PFSK-1 (cell line): Measurements from ENCODE around the gene XIRP2.

Experiments
- FOXP2 ChIP-seq: optimal IDR thresholded peaks from 2 replicates; pipeline ENCODE3; 2011; ENCODE audit warnings: borderline replicate concordance, control low read depth, inconsistent platforms; ENCODE audit not compliant: insufficient read depth; ENCODE audit errors: extremely low read length, extremely low read depth
- POLR2AphosphoS5 ChIP-seq: IDR thresholded peaks from 2 replicates; pipeline ENCODE4 v1.6.1; 2012; ENCODE audit warnings: low read depth, mild to moderate bottlenecking, control low read depth, low read length, moderate library complexity
- SIN3A ChIP-seq: IDR thresholded peaks from 2 replicates; pipeline ENCODE4 v1.6.1; 2012; ENCODE audit warnings: mild to moderate bottlenecking, low read length, moderate library complexity, borderline replicate concordance; ENCODE audit not compliant: insufficient read depth
- TAF1 ChIP-seq: IDR thresholded peaks from 2 replicates; pipeline ENCODE4 v1.6.1; 2012; ENCODE audit warnings: low read length, control low read depth, borderline replicate concordance; ENCODE audit not compliant: insufficient read depth
- TF ChIP-seq, protein P1 (sequence below), 2 experiments: IDR thresholded peaks; 2 replicates each; pipeline versions ENCODE4 v1.6.1 to v1.8.0; 2011 to 2012; ENCODE audit warnings: low read depth in 2 of 2, low read length in 2 of 2, control low read depth in 1 of 2, inconsistent platforms in 1 of 2, mild to moderate bottlenecking in 1 of 2, moderate library complexity in 1 of 2; ENCODE audit not compliant: insufficient read depth in 1 of 2

XIRP2 gene

GRCh38 chr2:167104691-167105090 is 216.4 kb downstream of the XIRP2 start:
- TF ChIP-seq, protein P1, sequence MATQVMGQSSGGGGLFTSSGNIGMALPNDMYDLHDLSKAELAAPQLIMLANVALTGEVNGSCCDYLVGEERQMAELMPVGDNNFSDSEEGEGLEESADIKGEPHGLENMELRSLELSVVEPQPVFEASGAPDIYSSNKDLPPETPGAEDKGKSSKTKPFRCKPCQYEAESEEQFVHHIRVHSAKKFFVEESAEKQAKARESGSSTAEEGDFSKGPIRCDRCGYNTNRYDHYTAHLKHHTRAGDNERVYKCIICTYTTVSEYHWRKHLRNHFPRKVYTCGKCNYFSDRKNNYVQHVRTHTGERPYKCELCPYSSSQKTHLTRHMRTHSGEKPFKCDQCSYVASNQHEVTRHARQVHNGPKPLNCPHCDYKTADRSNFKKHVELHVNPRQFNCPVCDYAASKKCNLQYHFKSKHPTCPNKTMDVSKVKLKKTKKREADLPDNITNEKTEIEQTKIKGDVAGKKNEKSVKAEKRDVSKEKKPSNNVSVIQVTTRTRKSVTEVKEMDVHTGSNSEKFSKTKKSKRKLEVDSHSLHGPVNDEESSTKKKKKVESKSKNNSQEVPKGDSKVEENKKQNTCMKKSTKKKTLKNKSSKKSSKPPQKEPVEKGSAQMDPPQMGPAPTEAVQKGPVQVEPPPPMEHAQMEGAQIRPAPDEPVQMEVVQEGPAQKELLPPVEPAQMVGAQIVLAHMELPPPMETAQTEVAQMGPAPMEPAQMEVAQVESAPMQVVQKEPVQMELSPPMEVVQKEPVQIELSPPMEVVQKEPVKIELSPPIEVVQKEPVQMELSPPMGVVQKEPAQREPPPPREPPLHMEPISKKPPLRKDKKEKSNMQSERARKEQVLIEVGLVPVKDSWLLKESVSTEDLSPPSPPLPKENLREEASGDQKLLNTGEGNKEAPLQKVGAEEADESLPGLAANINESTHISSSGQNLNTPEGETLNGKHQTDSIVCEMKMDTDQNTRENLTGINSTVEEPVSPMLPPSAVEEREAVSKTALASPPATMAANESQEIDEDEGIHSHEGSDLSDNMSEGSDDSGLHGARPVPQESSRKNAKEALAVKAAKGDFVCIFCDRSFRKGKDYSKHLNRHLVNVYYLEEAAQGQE (IDR thresholded peaks at IDR 0.05; ENCODE audit: insufficient read depth in 1 of 2, low read depth in 2 of 2, low read length in 2 of 2): no peak
- TF ChIP-seq TAF1: no peak
- TF ChIP-seq FOXP2: no peak
- no peak for TF ChIP-seq SIN3A
- TF ChIP-seq POLR2AphosphoS5: no peak

DNA sequence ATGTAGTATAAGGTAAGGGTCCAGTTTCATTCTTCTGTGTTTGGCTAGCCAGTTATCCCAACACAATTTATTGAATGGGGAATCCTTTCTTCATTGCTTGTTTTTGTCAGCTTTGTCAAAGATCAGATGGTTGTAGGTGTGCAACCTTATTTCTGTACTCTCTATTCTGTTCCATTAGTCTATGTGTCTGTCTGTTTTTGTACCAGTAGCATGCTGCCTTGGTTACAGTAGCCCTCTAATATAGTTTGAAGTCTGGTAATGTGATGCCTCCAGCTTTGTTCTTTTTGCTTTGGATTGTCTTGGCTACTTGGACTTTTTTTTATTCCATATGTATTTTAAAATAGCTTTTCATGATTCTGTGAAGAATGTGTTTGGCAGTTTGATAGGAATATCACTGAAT is 222.1 kb downstream of the XIRP2 start:
- TF ChIP-seq TAF1: no peak
- TF ChIP-seq SIN3A: no peak
- TF ChIP-seq POLR2AphosphoS5: no peak
- TF ChIP-seq FOXP2: no peak
- TF ChIP-seq, protein P1 (IDR thresholded peaks at IDR 0.05; ENCODE audit: insufficient read depth in 1 of 2, low read depth in 2 of 2, low read length in 2 of 2): no peak

GRCh38 chr2:167114018-167114417 is 225.7 kb downstream of the XIRP2 start:
- TF ChIP-seq, protein P1 (IDR thresholded peaks at IDR 0.05; ENCODE audit: insufficient read depth in 1 of 2, low read depth in 2 of 2, low read length in 2 of 2): no peak
- TF ChIP-seq TAF1: peak; percentile 29; the same call in 1 of the 2 replicates

GRCh38 chr2:167115541-167115940 is 227.3 kb downstream of the XIRP2 start:
- no peak for TF ChIP-seq FOXP2
- no peak for TF ChIP-seq POLR2AphosphoS5
- TF ChIP-seq, protein P1 (IDR thresholded peaks at IDR 0.05; ENCODE audit: insufficient read depth in 1 of 2, low read depth in 2 of 2, low read length in 2 of 2): no peak
- TF ChIP-seq SIN3A: no peak
- TF ChIP-seq TAF1: no peak

- peak; percentile 64; the same call in 1 of the 2 replicates for TF ChIP-seq SIN3A
- TF ChIP-seq POLR2AphosphoS5: no peak
Observed at GRCh38 chr2:167122389-167122788, 234.1 kb downstream of the XIRP2 start.
